Measurements from ENCODE around the gene SEMA3A.
"Not testable (repeated sequence)": the region's sequence is repeated elsewhere in the genome, so short reads cannot be mapped to it uniquely, and the experiment has no call there.

SEMA3A gene

DNA sequence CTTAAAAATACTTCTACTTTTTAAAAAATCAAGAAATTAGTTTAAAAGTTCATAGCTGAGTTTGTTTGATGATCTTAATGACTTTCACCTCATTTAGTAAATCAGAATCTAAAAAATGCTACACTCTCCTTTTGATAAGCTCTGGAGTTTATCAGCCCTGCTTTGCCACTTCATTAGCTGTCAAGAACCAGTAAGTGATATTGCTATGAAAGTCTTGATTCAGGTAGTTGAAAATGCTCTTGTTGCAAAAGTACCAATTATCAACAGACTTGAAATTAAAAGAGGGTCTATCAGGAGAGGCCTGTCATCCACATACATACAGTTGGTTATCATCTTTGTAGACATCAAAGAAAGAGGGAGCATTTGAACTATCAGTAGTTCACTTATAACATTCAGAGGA is 41.6 kb downstream of the SEMA3A start:
- no peak for DNase-seq

DNA sequence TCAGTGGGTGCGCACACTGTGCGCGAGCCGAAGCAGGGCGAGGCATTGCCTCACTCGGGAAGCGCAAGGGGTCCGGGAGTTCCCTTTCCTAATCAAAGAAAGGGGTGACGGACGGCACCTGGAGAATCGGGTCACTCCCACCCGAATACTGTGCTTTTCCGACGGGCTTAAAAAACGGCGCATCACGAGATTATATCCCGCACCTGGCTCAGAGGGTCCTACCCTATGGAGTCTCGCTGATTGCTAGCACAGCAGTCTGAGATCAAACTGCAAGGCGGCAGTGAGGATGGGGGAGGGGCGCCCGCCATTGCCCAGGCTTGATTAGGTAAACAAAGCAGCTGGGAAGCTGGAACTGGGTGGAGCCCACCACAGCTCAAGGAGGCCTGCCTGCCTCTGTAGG is 44.2 kb downstream of the SEMA3A start:
- DNase-seq: not testable (repeated sequence)

DNA sequence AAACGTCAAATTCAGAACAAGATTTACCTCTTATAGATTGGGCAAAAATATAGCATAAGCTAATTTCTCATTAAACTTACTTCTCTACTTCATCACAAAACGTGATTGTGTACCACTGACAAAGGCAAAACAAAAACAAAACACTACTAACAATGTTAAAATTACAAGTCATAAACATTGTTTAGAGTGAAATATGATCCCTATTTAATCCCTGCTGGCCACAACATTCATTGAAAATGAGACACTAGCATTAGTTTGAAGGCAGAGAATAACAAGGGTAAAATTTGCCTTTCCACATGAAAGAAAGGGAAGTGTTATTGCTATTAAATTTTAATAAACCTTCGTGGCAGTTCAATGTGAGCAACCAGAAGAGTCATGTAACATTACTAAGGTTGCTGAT is 45.0 kb downstream of the SEMA3A start:
- no peak for DNase-seq

DNA sequence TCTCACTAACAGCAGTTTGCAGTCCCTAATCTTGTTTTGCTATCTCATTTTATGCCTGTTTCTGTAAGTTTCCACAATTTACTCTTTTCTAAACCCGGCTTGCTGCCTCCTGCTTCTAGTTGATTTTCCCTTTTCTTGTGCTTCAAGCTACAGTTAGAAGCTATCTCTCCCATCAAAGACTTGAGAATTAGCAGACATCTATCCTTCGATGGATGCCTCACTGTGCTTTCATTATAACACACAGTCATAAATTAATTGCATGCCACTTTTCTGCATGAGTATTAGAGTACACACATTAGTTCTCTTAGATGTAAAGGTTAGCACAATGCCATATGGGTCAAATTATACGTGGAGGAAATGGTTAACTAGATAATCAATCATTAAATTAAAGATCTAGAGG is 48.7 kb downstream of the SEMA3A start:
- DNase-seq: no peak

DNA sequence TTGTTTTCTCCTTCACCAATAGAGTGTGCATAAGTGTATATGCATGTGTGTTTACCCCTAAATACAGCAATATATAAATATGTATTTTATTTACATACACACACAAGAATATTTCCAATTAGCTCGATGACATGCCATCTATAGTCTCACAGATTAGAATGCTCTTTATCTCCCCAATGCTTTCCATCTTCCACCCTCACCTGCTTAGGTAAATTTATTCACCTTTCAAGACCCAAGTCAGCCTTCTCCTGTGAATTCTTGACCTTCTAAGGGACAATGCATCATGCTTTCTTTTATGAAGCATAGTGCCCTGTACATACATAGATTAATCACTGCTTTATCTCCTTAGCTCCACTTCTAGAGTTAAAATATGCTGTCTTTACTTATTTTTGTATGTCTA is 49.7 kb downstream of the SEMA3A start:
- DNase-seq: no peak

DNA sequence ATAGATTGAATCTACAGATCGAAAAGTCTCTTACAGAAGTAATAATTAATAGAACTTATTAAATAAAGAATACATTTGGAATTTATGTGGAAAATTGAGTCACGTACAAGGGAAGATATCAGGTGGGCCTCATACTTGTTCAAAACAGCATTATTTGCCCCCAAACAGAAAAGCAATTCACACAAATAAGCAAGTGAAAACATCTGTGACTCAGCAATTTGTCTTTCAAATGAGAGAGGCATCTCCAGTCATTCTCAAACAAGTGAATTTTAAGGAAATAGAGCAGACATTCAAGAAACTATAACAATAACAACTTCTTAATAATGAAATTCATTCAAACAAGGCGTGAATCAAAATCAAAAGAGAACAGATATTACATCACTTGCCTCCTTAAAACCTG is 50.1 kb downstream of the SEMA3A start:
- no peak for DNase-seq

DNA sequence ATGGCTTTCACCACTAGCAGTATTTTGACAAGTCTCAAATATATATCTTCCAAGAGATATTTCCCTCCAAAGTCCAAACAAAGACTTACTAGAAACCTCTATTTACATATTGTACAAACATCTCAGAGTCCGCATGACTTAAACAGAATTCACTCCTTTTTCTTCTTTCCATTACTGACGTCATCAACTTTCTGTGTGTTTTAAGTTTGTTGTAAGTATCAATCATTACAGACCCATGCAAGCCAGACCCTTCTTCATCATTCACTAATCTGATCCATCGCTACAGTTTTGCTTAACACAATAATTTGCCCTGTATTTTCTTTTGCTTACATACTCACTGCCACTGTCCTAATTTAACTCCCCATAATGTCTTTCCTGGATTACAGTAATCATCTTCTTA is 51.9 kb downstream of the SEMA3A start:
- DNase-seq: no peak

DNA sequence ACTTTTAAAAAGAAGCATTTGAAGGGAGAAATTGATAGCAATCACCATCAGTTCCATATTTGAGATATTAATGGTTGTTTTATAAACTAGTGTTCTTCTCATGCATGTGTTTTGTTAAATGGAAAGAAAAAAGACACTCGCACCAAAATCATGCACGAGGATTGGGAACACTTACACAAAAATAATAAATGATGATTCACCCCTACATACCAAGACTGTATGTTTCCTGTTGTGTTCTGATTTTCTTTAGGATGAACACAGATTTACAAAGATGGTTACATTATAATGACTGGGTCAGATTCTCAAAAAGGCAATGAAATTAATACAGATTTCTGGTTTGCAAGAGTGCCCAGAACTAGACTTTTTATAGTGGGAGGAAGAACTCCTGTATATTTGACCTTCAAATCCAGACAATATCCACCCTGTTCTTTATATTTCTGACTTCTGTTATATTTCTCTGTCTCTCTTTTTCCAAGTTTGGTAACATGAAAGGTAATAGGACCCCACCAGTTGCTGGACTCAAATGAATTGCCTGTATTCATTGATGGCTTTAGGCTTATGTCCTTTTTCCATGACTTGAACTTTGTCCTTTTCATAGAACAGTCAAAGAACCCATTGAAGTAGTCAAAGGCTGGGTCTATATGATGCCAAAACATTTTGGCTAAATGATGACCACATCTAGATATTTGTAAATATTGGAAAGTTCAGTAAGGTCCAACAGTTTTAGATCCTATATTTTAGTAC is 54.4 kb downstream of the SEMA3A start:
- no peak for DNase-seq

DNA sequence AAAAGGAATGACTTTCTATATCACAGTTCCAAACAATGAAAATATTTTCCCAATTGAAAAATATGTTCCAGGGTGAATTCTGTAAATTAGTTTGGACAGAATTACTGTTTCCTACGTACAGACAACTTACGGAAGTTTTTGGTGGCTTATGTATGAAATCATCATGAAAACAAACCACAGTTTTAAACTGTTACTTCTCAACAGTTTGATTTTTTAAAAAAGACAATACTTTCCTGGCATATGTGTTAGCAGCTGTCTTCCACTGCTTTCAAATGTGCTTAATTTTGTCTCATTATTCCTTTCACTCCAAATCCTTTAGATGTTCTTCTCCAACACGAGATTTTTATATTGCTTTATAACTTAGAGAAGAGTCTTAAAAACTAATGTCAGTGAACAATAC is 56.2 kb downstream of the SEMA3A start:
- DNase-seq: no peak

DNA sequence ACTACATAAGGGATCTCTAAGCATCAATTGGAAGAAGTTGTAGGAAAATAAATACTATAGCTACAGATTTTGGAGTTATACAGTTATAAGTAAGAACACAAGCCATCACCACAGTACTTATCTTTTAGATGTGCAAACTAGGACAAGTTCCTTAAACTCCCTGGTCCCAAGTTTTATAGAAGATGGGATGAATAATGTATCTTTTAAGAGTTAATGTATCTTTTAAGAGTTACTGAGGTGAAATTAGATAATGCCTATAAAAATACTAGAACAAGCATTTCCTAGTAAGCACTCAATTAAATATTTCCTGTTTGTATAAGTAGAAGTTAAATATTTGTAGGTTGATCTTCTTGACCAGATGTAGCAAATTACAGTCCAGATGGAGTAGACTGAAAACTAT is 56.8 kb downstream of the SEMA3A start:
- no peak for DNase-seq

DNA sequence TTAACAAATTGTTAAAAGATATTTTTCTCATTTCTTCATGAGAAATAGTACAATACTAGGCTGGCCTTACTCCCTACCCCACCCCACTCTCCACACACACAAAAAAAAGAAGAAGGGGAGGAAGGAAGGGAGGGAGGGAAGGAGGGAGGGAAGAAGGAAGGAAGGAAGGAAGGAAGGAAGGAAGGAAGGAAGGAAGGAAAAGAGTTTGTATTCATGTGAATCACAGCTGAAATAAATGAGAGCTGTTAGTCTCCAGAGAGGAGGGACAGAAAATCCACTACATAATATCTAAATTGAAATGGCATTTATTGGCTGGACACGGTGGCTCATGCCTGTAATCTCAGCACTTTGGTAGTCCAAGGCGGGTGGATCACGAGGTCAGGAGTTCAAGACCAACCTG is 57.8 kb downstream of the SEMA3A start:
- DNase-seq: no peak

DNA sequence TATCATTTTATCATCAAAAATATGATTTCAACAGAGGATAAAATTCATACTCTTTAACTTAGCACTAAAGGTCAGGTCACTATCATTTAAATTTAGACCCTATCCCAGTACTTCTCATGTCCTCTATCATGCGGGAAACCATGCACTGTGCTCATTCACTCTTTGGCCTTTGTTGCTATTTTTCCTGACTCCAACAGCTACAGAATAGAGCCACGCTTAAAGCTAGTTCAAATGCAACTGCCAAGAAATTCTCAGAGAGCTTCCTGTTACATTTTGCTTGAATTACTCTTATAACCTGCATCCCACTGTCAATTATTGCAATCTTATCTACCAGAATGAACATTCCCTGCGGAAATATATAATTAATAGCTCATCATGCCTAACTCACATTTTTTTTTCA is 58.3 kb downstream of the SEMA3A start:
- DNase-seq: no peak

DNA sequence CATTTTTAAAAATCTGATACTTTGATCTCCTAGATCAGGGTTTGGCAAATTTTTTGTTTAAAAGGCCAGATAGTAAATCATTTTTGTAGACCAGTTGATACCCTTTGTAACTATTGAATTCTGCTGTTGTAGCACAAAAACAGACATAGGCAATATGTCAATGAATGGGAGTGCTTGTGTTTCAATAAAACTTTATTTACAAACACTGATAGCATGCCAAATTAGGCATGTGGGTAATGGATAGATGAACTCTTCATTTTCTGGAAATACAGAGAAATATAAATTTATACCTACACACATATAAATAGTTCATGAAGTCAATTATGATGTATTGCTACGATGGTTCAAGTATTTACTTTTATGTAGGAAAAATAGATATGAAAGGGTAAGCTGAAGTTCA is 60.4 kb downstream of the SEMA3A start:
- no peak for DNase-seq

DNA sequence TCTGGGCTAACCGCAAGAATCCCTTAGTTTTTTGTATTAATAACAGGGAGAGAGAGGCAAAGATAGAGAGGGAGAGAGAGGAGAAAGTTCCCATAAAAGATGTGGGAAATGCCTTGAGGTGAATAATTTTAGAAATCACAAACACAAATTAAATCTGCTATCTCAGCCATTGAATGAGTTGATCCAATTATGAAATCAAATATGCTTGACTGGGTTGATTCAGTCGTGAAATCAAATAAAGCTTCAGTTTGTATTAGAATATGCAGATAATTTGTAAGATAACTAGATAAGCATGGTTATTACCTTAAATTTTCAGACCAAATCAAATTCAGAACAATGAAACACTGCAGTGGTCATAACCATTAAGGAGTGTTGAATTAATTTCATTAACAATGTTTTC is 68.9 kb downstream of the SEMA3A start:
- no peak for DNase-seq

DNA sequence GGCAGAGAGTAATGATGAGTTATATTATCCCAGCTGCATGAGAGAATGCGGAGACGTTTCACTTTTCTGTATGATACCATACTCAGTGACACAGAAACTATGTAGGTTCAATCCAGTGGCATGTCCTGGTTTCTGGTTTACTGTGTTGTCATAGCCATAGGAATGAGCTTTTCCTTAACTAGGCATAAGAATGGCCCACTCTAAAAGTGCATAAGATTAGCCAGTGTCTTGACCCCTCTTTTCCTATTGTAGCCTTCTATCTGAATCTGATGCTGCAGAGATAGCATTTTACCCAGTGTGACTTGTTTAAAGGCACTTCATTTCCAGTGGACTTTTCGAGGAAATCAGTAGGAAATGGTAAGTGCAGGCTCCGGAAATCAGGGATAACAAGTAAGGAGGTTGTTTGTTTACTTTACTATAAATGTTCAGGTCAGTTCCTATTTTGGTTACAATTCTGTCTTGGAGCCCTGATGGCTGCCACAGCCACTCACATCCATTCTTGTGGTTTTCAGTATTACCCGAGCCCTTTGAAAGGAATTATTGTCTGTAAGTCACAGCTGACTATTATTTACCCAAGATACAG is 70.5 kb downstream of the SEMA3A start:
- no peak for DNase-seq

DNA sequence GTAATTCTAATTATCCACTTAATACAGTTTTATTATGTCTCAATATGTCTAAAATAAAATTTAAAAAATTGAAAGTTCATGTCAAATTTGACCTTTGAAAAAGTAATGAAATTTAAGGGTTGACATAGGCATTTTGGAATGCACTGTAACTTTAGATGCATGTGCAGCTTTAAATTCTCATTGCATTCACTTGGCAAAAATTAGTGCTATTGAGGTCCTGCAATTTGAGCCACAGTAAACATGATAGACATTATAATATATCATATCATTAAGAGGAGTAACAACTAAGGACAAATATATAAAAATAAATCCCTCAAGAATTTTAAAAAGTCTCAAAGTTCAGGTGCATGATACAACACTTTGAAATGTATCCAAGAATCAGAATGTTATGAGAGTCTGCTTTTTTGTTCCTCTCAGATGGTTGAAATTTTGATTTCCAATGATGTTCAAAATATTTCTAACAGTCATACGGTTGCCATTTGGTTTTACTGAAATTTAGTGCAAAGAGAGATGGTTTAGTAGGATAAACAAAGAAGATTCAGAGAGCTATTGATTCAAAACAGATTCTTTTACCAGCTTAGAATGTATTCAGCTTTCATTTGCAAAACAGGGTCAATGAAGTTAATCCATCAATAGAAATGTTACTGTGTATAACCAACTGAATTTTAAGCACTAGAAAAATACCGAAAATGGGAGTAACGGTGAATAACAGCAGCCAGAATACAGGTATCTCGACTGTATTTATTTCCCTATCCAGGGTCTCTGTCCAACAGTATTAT is 71.8 kb downstream of the SEMA3A start:
- DNase-seq: no peak

DNA sequence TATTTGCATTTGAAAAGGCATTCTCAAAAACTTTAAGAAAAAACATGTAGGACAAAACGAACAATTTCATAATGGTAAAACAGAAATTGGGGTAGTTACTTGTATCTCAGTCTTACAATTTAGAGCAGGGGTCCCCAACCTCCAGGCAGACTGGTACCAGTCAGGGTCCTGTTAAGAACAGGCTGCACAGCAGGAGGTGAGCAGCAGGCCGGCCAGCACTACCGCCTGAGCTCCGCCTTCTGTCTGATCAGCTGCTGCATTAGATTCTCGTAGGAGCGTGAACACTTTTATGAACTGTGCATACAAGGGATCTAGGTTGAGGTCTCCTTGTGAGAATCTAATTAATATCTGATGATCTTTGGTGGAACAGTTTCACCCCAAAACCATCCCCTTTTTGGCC is 77.3 kb downstream of the SEMA3A start:
- no peak for DNase-seq

DNA sequence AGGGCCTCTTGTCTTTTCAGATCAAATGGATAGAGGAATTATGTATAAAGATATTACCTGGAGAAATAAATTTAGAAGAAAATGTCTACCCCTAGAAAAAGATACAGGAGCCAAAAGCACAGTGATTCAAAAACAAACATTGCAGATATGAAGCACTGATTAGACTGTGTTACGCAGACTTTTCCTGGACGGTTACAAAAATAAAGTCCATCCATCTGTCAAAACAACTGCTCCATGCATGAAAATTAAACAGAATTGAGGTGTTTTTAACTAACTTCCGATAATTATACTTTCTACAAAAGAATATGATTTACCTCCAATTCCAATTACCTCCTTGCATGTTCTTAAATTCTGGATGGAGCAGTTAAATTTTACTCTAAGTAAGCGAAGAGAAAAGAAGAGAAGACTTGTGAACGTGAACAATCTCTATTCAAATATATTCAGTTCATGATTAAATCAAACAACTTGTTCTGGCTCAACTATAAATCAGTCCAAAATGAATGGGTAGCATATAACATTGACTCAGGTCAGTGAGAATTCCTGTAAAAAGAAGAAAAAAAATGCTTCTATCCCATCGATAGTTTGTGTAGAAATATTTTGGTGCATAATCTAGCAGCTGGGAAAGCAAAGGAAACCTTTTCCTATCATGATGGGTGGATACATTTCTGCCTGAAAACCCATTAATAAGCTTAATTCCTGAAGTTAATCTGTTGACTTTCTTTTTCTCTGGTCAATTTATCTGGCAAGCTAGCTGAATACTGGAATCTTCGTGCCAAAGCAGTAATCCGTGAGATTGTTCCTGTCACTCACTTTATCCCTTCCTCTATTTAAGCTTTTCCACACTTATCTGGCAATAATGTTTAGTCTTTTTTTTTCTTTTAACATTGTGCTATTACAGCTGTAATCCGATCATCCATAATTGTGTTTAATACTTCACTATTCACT is 80.4 kb downstream of the SEMA3A start:
- DNase-seq: no peak

DNA sequence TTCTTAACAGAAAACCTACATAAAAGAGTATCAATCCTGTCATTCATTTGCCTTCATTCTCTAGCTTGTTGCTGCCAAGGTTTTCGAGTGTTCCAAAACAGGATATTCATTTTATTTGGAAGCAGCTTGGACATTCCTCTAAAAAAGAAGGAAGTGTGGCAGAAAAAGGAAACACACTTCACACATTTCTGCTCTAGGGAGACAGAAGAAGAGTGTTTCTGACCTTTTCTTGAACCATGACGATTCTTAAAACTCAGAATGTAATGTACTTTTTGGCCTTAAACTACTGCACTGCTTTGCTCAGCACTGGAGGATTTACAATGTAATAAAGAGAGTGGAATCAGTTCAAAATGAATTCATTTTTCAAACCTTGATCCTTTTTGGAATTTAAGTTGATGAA is 81.3 kb downstream of the SEMA3A start:
- DNase-seq: no peak

DNA sequence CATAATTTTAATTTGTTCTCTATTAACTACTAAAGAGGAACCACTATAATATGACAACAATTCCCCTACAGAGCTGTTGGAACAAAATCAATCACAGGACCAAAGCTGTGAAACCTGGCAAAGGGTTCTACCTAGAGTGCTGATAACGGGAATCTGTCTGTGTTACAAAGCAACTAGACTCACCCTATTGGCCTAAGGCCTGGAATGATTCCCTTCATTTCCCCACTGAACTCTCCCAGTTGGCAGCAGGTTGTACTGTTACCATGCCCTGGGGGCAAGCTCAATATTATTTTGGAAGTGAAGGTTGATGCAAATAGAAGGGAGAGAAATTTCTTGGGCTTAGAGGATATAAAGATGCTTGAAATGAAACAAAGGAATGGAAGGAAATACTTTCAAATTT is 81.8 kb downstream of the SEMA3A start:
- no peak for DNase-seq

DNA sequence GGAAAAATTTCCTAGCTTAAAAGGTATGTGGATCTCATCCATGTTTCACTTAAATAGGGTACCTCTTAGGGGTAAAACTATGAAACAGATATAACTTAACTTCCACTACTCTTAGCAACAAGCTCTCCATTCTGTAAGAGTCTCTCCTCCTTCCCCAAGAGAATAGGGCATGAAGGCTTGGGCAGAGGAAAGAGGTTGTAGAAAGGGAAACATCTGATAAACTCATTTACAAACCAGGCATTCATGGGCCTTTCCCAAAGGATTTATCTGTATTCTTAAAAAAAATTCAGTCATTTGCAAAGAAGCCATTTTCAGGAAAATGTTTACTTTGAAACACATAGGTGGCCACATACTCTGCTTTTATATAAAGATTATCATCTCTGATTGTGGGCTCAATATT is 82.7 kb downstream of the SEMA3A start:
- DNase-seq: no peak

DNA sequence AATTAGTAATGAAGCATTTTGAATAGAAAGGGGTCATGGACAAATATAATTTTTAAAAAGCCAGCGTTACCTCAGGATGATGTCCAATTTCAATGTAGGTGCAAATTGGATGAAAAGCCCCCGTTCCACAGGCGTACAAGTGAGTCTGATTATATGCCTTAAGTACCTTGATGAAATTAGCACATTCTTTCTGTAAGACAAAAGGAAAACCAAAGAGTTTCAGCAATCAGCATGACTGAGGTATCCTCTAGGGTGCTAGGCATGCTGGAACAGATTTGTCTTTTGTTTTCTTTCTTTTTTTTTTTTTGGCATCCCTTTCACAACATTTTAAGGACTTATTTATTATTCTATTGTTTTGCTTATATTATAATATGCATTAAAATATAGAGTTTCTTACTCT is 84.2 kb downstream of the SEMA3A start:
- DNase-seq: no peak

DNA sequence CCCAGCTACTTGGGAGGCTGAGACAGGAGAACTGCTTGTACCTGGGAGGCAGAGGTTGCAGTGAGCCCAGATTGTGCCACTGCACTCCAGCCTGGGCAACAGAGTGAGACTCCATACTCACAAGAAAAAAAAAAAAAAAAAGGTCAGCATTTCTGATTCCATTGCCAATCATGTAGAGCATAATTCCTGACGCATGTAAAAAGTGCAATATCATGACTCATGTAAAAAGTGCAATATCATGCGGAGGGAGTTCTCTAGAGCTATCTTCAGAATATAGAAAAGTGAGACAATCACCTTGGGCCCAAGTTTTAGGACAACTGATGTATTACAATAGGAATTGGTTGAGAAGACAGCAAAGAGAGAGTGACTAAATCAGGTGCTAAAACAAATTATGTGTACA is 85.8 kb downstream of the SEMA3A start:
- no peak for DNase-seq
